Spleen (tissue), 11 donors: Measurements from ENCODE around the gene CST3. TPM values are rescaled to one million over a fixed set of nuclear protein-coding genes. Genes with fewer than 3 reads are reported as not detected.
"Not testable (repeated sequence)": the region's sequence is repeated elsewhere in the genome, so short reads cannot be mapped to it uniquely, and the experiment has no call there.

Experiments used
- DNase-seq: peaks from one replicate; pipeline ENCODE4 v3.0.0-alpha.2; 2020
- H3K27ac ChIP-seq, 8 donors: fragments of 200-600 bp; sonication (generic) in 7 of 8; 1 replicate in 4 of 8; 2 replicates in 4 of 8; pipeline versions ENCODE4 v1.5.0 to v1.8.0; 2016 to 2021; ENCODE audit warnings: inconsistent platforms in 4 of 8, mild to moderate bottlenecking in 4 of 8, moderate library complexity in 1 of 8
- H3K27me3 ChIP-seq, 7 donors: fragments of 200-600 bp; sonication (generic) in 6 of 7; replicated peaks in 1 of 7; 1 replicate in 4 of 7; 2 replicates in 3 of 7; pipeline versions ENCODE4 v1.5.0 to v1.8.0; 2016 to 2021; ENCODE audit warnings: inconsistent platforms in 3 of 7, mild to moderate bottlenecking in 1 of 7
- H3K36me3 ChIP-seq, 6 donors: fragments of 200-600 bp; sonication (generic) in 5 of 6; 1 replicate in 4 of 6; 2 replicates in 2 of 6; pipeline versions ENCODE4 v1.5.0 to v1.8.0; 2016 to 2021; ENCODE audit warnings: inconsistent platforms in 2 of 6
- H3K4me1 ChIP-seq, 6 donors: fragments of 200-600 bp; sonication (generic) in 5 of 6; 1 replicate in 3 of 6; 2 replicates in 3 of 6; pipeline versions ENCODE4 v1.5.0 to v1.8.0; 2016 to 2021; ENCODE audit warnings: inconsistent platforms in 3 of 6
- H3K4me3 ChIP-seq, 8 donors: fragments of 200-600 bp; sonication (generic) in 7 of 8; 1 replicate in 4 of 8; 2 replicates in 4 of 8; pipeline versions ENCODE4 v1.5.0 to v1.8.0; 2016 to 2021; ENCODE audit warnings: inconsistent platforms in 4 of 8, mild to moderate bottlenecking in 4 of 8, moderate library complexity in 2 of 8
- H3K9me3 ChIP-seq, 8 donors: fragments of 200-600 bp; sonication (generic) in 7 of 8; 1 replicate in 4 of 8; 2 replicates in 4 of 8; pipeline versions ENCODE4 v1.5.0 to v1.8.0; 2016 to 2021; ENCODE audit warnings: inconsistent platforms in 4 of 8
- CTCF ChIP-seq, 11 experiments: fragments of 200-600 bp in 7 of 11; fragments of 450-650 bp in 4 of 11; sonication (generic) in 4 of 11; IDR thresholded peaks in 8 of 11; conservative IDR thresholded peaks in 3 of 11; 1 replicate in 7 of 11; 2 replicates in 4 of 11; pipeline versions ENCODE4 v1.4.0 to v1.8.0; 2016 to 2021; ENCODE audit warnings: antibody characterized with exemption in 11 of 11, inconsistent platforms in 4 of 11, mild to moderate bottlenecking in 1 of 11
- POLR2A ChIP-seq, 3 donors: fragments of 450-650 bp; IDR thresholded peaks; one replicate each; pipeline ENCODE4 v1.5.1; 2017; ENCODE audit warnings: antibody characterized with exemption in 3 of 3, mild to moderate bottlenecking in 1 of 3
- POLR2AphosphoS5 ChIP-seq, 3 donors: sonication (generic); formaldehyde crosslinking; IDR thresholded peaks; one replicate each; pipeline ENCODE4 v1.5.1; 2017; ENCODE audit warnings: antibody characterized with exemption in 3 of 3
- WGBS, 5 donors: extraction: QIAGEN DNeasy Blood & Tissue Kit in 3 of 5; methylation state at CpG; one replicate each; pipeline versions ENCODE4 v1.1.5 to v1.1.7; 2013 to 2018; 5-methylcytosine and 5-hydroxymethylcytosine counted together
- intact Hi-C: fragments of 100-400 bp; cut with DNase I; formaldehyde crosslinking; loops from one replicate; pipeline ENCODE4 v1.15.0; 2023; ENCODE audit warnings: low total_unique reads
- polyA plus RNA-seq, 3 donors: library from polyadenylated mRNA; stranded (reverse); fragments of 200-250 nt; gene quantifications; one replicate each; pipeline ENCODE4 v1.2.1, GENCODE V29; 2013
- total RNA-seq, 7 donors: library from RNA; depleted of rRNA in 3 of 7; stranded (reverse); fragments of >200 nt in 3 of 7; fragmentation: NEBNext Ultra II Directional in 4 of 7; extraction: Animal tissue kit (Norgen Biotek cat#: 25700) in 4 of 7; gene quantifications; one replicate each; pipeline versions ENCODE4 v1.1.0 to v1.2.1, GENCODE V29; 2016 to 2021
- donor health status: healthy with polysubstance abuse.
- donor health status: DM: no; HTN: no; CAD: no; lungs with moderate emphysema.
- donor health status: DM: no; HTN: no; CAD: no.
- donor health status: Bipolar disorder and iron deficiency.
- donor health status: healthy.
- donor health status: DM: no; HTN: no; CAD: no.
- donor health status: DM: yes; HTN: yes; CAD: no.

Gene CST3
- total and polyA plus RNA-seq, 10 donors, result 199 to 1,082 (median 595) TPM

GRCh38 chr20:23638309-23638708 is 554 bp upstream of the CST3 start:
- H3K36me3 ChIP-seq, result peaks cover 0 to 22% (median 9%) of the 10 kb centered on the region in 6 donors
- intact Hi-C loops, result no loop called here
- H3K9me3 ChIP-seq, result no peaks in the 10 kb centered on the region
- H3K27ac ChIP-seq, result peak overlapping the region in 1 of 8 donors; percentile 96
- 67 to 74% (median 69%) methylated on average over 9 of the region's 9 CpGs for WGBS, 5 donors
- H3K4me1 ChIP-seq, result peaks cover 9 to 99% (median 34%) of the 10 kb centered on the region in 6 donors
- peaks cover 0 to 25% (median 7%) of the 10 kb centered on the region in 7 donors for H3K27me3 ChIP-seq
- no peak for TF ChIP-seq CTCF (IDR thresholded peaks at IDR 0.05 in 8 of 11, conservative IDR thresholded peaks at IDR 0.05 in 3 of 11)
- TF ChIP-seq POLR2A (IDR thresholded peaks at IDR 0.05), result no peak
- TF ChIP-seq POLR2AphosphoS5 (IDR thresholded peaks at IDR 0.05), result no peak
- peak overlapping the region in 1 of 8 donors; percentile 77 for H3K4me3 ChIP-seq
- DNase-seq, result no peak

DNA sequence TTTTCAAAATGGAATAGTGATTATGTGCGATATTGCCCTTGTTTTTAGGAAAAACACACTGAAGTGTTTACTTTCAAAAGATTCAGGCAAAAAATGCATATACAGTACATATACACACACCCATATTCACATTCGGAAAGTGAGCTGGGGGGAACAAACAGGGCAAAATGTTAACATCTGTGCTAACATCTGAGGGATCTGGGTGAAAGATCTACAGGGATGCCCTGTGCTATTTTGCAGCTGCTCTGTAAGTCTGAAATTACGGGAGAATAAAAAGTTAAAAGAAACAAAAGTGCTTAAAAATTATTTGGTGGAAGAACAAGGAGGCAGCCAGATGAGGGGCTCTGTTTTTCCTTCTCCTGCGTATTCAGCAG is 860 bp downstream of the CST3 start:
- TF ChIP-seq CTCF (IDR thresholded peaks at IDR 0.05 in 8 of 11, conservative IDR thresholded peaks at IDR 0.05 in 3 of 11) (no peak), POLR2A (IDR thresholded peaks at IDR 0.05) (no peak), POLR2AphosphoS5 (IDR thresholded peaks at IDR 0.05) (no peak)
- Histone ChIP-seq H3K9me3 (no peaks in the 10 kb centered on the region), H3K27me3 (peaks cover 0 to 25% (median 7%) of the 10 kb centered on the region in 7 donors), H3K4me3 (peak overlapping the region; percentile 59 to 87 (median 73)), H3K36me3 (peaks cover 0 to 36% (median 12%) of the 10 kb centered on the region in 6 donors), H3K4me1 (peaks cover 9 to 100% (median 31%) of the 10 kb centered on the region in 6 donors), H3K27ac (peak overlapping the region; percentile 74 to 96 (median 88))
- WGBS, 5 donors, result 26 to 41% (median 37%) methylated on average over 4 of the region's 4 CpGs
- DNase-seq, result no peak
- intact Hi-C loops, result no loop called here

DNA sequence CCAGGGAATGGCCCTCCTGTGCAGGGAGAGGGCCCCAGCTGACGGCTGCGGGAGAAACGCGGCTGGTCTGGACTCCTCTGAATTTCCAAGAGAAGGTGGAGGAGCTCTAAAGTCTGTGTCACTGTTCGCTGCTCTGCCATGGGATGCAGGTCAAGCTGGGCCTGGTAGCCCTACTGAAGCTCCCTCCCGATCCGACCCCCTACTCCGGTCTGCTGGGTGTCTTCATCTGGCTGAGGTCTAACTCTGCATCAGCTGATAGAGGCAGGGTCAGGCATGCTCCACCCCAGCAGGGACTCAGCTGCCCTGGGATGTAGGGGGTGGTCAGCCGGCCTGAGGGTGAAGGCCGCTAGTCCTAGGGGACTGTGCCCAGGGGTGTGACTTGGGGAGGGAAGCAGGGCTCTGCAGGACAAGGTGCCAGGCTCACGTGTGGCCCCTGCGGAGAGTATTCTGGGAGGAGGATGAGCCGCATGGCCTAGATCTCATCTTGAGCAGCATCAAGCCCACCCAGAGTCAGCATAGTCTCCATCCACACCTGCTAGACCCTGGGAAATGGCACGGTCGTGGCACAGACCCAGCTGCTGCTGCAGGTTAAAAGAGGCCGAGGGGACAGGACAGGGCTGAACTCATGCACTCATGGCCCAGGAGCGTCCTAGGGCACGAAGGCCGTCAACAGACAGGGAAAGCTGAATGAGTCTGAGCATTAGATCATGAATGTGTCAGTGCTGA is 1.4 kb downstream of the CST3 start:
- 75 to 89% (median 82%) methylated on average over 15 to 19 of the region's 19 CpGs for WGBS, 5 donors
- DNase-seq, result no peak
- Histone ChIP-seq H3K36me3 (peaks cover 0 to 42% (median 12%) of the 10 kb centered on the region in 6 donors), H3K27me3 (peaks cover 0 to 25% (median 7%) of the 10 kb centered on the region in 7 donors), H3K9me3 (no peaks in the 10 kb centered on the region), H3K4me3 (peak overlapping the region; percentile 59 to 87 (median 73)), H3K27ac (peak overlapping the region in 4 of 8 donors; percentile 85 to 96 (median 90)), H3K4me1 (peaks cover 7 to 97% (median 30%) of the 10 kb centered on the region in 6 donors)
- no peak for TF ChIP-seq CTCF (IDR thresholded peaks at IDR 0.05 in 8 of 11, conservative IDR thresholded peaks at IDR 0.05 in 3 of 11)
- TF ChIP-seq POLR2AphosphoS5 (IDR thresholded peaks at IDR 0.05), result no peak
- no peak for TF ChIP-seq POLR2A (IDR thresholded peaks at IDR 0.05)
- intact Hi-C loops, result no loop called here

GRCh38 chr20:23635768-23636090 is 2.0 kb downstream of the CST3 start:
- WGBS, 5 donors, result 72 to 90% (median 75%) methylated on average over 1 to 2 of the region's 2 CpGs
- Histone ChIP-seq H3K4me3 (peak overlapping the region in 5 of 8 donors; percentile 67 to 87 (median 77)), H3K4me1 (peaks cover 5 to 93% (median 25%) of the 10 kb centered on the region in 6 donors), H3K36me3 (peaks cover 0 to 45% (median 12%) of the 10 kb centered on the region in 6 donors), H3K27me3 (peaks cover 0 to 25% (median 7%) of the 10 kb centered on the region in 7 donors)
- H3K27ac ChIP-seq, intact Hi-C loops, DNase-seq, H3K9me3 ChIP-seq: not testable (repeated sequence)
